CD14-positive monocyte (primary cell): ENCODE measurements around the gene TDP2. TPM values are rescaled to one million over a fixed set of nuclear protein-coding genes. Genes with fewer than 3 reads are reported as not detected.

Experiments
- DNase-seq, 3 donors: peaks; one replicate each; pipeline ENCODE4 v3.0.0-alpha.2; 2011 to 2022
- H2AFZ ChIP-seq: 2 replicates; pipeline ENCODE4 v1.6.0; 2012; ENCODE audit warnings: mild to moderate bottlenecking, low read depth, low read length, inconsistent platforms; ENCODE audit not compliant: insufficient read depth, poor library complexity, severe bottlenecking
- H3K27ac ChIP-seq, 2 donors: 1 replicate in 1 of 2; 2 replicates in 1 of 2; pipeline ENCODE4 v1.5.1; 2012 to 2013; ENCODE audit warnings: low read length in 2 of 2, control low read depth in 1 of 2, inconsistent platforms in 1 of 2, low read depth in 1 of 2, mild to moderate bottlenecking in 1 of 2
- H3K27me3 ChIP-seq, 2 donors: one replicate each; pipeline versions ENCODE4 v1.6.0 to v1.6.1; 2011 to 2013; ENCODE audit warnings: low read length in 2 of 2; ENCODE audit not compliant: control insufficient read depth in 2 of 2, insufficient read depth in 2 of 2
- H3K36me3 ChIP-seq, 2 donors: replicated peaks in 1 of 2; 1 replicate in 1 of 2; 2 replicates in 1 of 2; pipeline versions ENCODE4 v1.5.1 to v1.6.1; 2012 to 2013; ENCODE audit warnings: low read length in 2 of 2, control low read depth in 1 of 2, inconsistent platforms in 1 of 2, mild to moderate bottlenecking in 1 of 2; ENCODE audit not compliant: insufficient read depth in 2 of 2, control insufficient read depth in 1 of 2
- H3K4me1 ChIP-seq, 2 donors: 1 replicate in 1 of 2; 2 replicates in 1 of 2; pipeline versions ENCODE4 v1.5.1 to v1.6.1; 2012 to 2013; ENCODE audit warnings: low read length in 2 of 2, control low read depth in 1 of 2, inconsistent platforms in 1 of 2, mild to moderate bottlenecking in 1 of 2, moderate library complexity in 1 of 2; ENCODE audit not compliant: insufficient read depth in 2 of 2, control insufficient read depth in 1 of 2
- H3K4me2 ChIP-seq: replicated peaks from 2 replicates; pipeline ENCODE3; 2012; ENCODE audit warnings: low read length, moderate library complexity, mild to moderate bottlenecking; ENCODE audit not compliant: poor library complexity, severe bottlenecking; ENCODE audit errors: extremely low read depth
- H3K4me3 ChIP-seq, 3 experiments: fragments of 200-600 bp in 1 of 3; sonication (generic) in 1 of 3; replicated peaks in 1 of 3; 1 replicate in 2 of 3; 2 replicates in 1 of 3; pipeline ENCODE4 v1.5.1; 2011 to 2013; ENCODE audit warnings: low read length in 3 of 3, mild to moderate bottlenecking in 3 of 3, control low read depth in 2 of 3, low read depth in 2 of 3, inconsistent platforms in 1 of 3, moderate library complexity in 1 of 3
- H3K79me2 ChIP-seq: 2 replicates; pipeline ENCODE4 v1.6.0; 2012; ENCODE audit warnings: mild to moderate bottlenecking, control low read depth, inconsistent platforms, low read length, moderate library complexity; ENCODE audit not compliant: insufficient read depth
- H3K9ac ChIP-seq: 2 replicates; pipeline ENCODE4 v1.6.0; 2017; ENCODE audit warnings: low read length, mild to moderate bottlenecking; ENCODE audit not compliant: insufficient read depth, poor library complexity, severe bottlenecking
- H3K9me3 ChIP-seq, 2 donors: replicated peaks in 1 of 2; 1 replicate in 1 of 2; 2 replicates in 1 of 2; pipeline versions ENCODE4 v1.5.1 to v1.6.1; 2012 to 2013; ENCODE audit warnings: low read length in 2 of 2, control low read depth in 1 of 2; ENCODE audit not compliant: control insufficient read depth in 1 of 2, insufficient read depth in 1 of 2
- H4K20me1 ChIP-seq: 2 replicates; pipeline ENCODE4 v1.6.0; 2012; ENCODE audit warnings: mild to moderate bottlenecking, low read length, control low read depth, moderate library complexity; ENCODE audit not compliant: insufficient read depth
- H3K27ac Mint-ChIP-seq, 7 donors: one replicate each; pipeline ENCODE4 v1.8.0; 2020; ENCODE audit warnings: mild to moderate bottlenecking in 7 of 7, mixed read lengths in 7 of 7, moderate library complexity in 6 of 7, inconsistent platforms in 2 of 7
- H3K27me3 Mint-ChIP-seq, 3 donors: one replicate each; pipeline ENCODE4 v1.8.0; 2021 to 2022; ENCODE audit warnings: low read depth in 3 of 3, mild to moderate bottlenecking in 3 of 3, mixed read lengths in 3 of 3, moderate library complexity in 3 of 3, inconsistent platforms in 1 of 3
- H3K36me3 Mint-ChIP-seq, 2 donors: one replicate each; pipeline ENCODE4 v1.8.0; 2020; ENCODE audit warnings: mixed read lengths in 2 of 2, inconsistent platforms in 1 of 2, mild to moderate bottlenecking in 1 of 2
- H3K4me1 Mint-ChIP-seq: one replicate; pipeline ENCODE4 v1.8.0; 2020; ENCODE audit warnings: mild to moderate bottlenecking, mixed read lengths
- H3K4me3 Mint-ChIP-seq, 2 donors: one replicate each; pipeline ENCODE4 v1.8.0; 2020; ENCODE audit warnings: mild to moderate bottlenecking in 2 of 2, mixed read lengths in 2 of 2, moderate library complexity in 1 of 2
- H3K9me3 Mint-ChIP-seq, 7 donors: one replicate each; pipeline ENCODE4 v1.8.0; 2020 to 2022; ENCODE audit warnings: mixed read lengths in 7 of 7, mild to moderate bottlenecking in 6 of 7, moderate library complexity in 6 of 7, inconsistent platforms in 2 of 7
- WGBS: methylation state at CpG from one replicate; pipeline ENCODE4 v1.1.5; 2013; ENCODE audit warnings: missing lambda C conversion rate; ENCODE audit not compliant: insufficient coverage; 5-methylcytosine and 5-hydroxymethylcytosine counted together
- intact Hi-C, 2 donors: fragments of 100-400 bp; cut with micrococcal nuclease; formaldehyde crosslinking; loops; one replicate each; pipeline versions ENCODE4 v1.15.0 to v1.15.1; 2023
- polyA plus RNA-seq, 3 donors: library from polyadenylated mRNA; depleted of rRNA in 1 of 3; unstranded in 2 of 3; stranded (reverse) in 1 of 3; fragments of 300-500 nt in 2 of 3; fragments of >200 nt in 1 of 3; fragmentation: Illumina TruSeq in 2 of 3; gene quantifications; 1 replicate in 2 of 3; 2 replicates in 1 of 3; pipeline ENCODE4 v1.2.3, GENCODE V29; 2012 to 2021
- TF ChIP-seq, protein P1 (sequence below): fragments of 200-600 bp; IDR thresholded peaks from one replicate; pipeline ENCODE4 v1.8.0; 2022; ENCODE audit warnings: antibody characterized with exemption, mild to moderate bottlenecking

TDP2 gene
- polyA plus RNA-seq, 3 donors: 21.0 to 24.2 (median 21.8) TPM

DNA sequence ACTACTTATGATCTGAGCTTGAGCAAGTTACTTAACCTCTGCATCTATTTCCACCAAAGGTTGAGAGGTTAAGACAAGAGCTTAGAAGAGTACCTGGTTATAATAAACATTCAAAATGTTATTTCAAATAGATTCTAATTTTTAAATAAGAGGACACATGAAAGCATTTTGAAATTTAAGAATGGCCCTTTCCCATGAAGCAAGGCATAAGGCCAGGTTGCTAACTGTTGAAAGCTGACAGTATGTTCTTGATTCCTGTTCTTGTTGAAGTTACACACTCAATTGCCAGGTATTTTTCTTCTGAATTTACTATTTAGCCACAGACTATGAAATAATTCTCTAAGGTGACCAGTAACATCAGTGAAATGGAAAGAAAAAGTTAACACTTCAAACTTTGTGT lies 37.8 kb upstream of the TDP2 start:
- DNase-seq: no peak
- no peak overlapping the region for H3K4me2 ChIP-seq
- no peaks in the 10 kb centered on the region for H3K27me3 ChIP-seq
- H3K9ac ChIP-seq: no peak overlapping the region
- H3K36me3 Mint-ChIP-seq: peaks cover 66 to 76% of the 10 kb centered on the region in 2 donors
- intact Hi-C loops: no loop called here
- H3K4me3 ChIP-seq: no peak overlapping the region
- no peak overlapping the region for H3K4me3 Mint-ChIP-seq
- H3K4me1 ChIP-seq: peaks cover 10 to 18% of the 10 kb centered on the region in 2 donors
- peaks cover 89% of the 10 kb centered on the region for H4K20me1 ChIP-seq
- H3K36me3 ChIP-seq: peaks cover 70 to 90% of the 10 kb centered on the region in 2 donors
- peaks cover 0 to 2% (median 0%) of the 10 kb centered on the region in 3 donors for H3K27me3 Mint-ChIP-seq
- H3K9me3 Mint-ChIP-seq: no peaks in the 10 kb centered on the region
- no peaks in the 10 kb centered on the region for H3K9me3 ChIP-seq
- H3K27ac ChIP-seq: peak overlapping the region in 1 of 2 donors; percentile 55
- peaks cover 39% of the 10 kb centered on the region for H3K79me2 ChIP-seq
- peak overlapping the region in 1 of 7 donors; percentile 41 for H3K27ac Mint-ChIP-seq
- H2AFZ ChIP-seq: no peak overlapping the region
- H3K4me1 Mint-ChIP-seq: peaks cover 21% of the 10 kb centered on the region
- TF ChIP-seq, protein P1, sequence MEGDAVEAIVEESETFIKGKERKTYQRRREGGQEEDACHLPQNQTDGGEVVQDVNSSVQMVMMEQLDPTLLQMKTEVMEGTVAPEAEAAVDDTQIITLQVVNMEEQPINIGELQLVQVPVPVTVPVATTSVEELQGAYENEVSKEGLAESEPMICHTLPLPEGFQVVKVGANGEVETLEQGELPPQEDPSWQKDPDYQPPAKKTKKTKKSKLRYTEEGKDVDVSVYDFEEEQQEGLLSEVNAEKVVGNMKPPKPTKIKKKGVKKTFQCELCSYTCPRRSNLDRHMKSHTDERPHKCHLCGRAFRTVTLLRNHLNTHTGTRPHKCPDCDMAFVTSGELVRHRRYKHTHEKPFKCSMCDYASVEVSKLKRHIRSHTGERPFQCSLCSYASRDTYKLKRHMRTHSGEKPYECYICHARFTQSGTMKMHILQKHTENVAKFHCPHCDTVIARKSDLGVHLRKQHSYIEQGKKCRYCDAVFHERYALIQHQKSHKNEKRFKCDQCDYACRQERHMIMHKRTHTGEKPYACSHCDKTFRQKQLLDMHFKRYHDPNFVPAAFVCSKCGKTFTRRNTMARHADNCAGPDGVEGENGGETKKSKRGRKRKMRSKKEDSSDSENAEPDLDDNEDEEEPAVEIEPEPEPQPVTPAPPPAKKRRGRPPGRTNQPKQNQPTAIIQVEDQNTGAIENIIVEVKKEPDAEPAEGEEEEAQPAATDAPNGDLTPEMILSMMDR: no peak

DNA sequence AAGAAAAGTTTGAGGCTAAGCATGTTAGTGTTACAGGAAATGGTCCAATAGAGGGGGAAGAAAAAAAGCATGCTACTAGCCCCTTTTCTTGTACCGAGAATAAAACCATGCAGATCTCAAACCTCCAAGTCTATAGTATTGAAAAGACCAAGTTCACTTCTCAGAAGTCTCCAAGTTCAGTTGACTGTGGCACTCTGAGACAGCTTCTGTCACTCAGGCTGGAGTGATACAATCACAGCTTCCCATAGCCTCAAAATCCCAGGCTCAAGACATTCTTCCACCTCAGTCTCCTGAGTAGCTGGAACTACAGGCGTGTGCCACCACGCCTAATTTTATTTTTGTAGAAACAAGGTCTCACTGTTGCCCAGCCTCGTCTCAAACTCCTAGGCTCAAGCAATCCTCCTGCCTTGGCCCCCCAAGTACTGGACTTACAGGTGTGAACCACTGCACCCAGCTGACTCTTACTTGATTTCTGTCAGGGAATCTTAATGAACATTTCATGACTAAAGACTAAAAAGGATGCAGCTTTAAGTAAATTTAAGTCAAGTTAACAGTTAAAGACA lies 36.1 kb upstream of the TDP2 start:
- peaks cover 53 to 60% of the 10 kb centered on the region in 2 donors for H3K36me3 Mint-ChIP-seq

More for the DNA sequence above, 36.1 kb upstream of the TDP2 start:
- Histone ChIP-seq H3K36me3 (peaks cover 53 to 73% of the 10 kb centered on the region in 2 donors), H2AFZ (no peak overlapping the region), H3K27ac (peak overlapping the region; percentile 13 to 55), H3K9ac (no peak overlapping the region), H3K79me2 (peaks cover 22% of the 10 kb centered on the region), H4K20me1 (peaks cover 73% of the 10 kb centered on the region), H3K27me3 (no peaks in the 10 kb centered on the region), H3K4me1 (peaks cover 10 to 18% of the 10 kb centered on the region in 2 donors), H3K4me3 (no peak overlapping the region), H3K4me2 (no peak overlapping the region), H3K9me3 (no peaks in the 10 kb centered on the region)
- intact Hi-C loops: no loop called here
- H3K9me3 Mint-ChIP-seq: no peaks in the 10 kb centered on the region
- no peak overlapping the region for H3K4me3 Mint-ChIP-seq
- 93% methylated on average over 3 of the region's 4 CpGs for WGBS
- peaks cover 21% of the 10 kb centered on the region for H3K4me1 Mint-ChIP-seq
- peak overlapping the region in 5 of 7 donors; percentile 43 to 80 (median 62) for H3K27ac Mint-ChIP-seq
- TF ChIP-seq, protein P1: no peak
- H3K27me3 Mint-ChIP-seq: no peaks in the 10 kb centered on the region
- DNase-seq: no peak
